ENCODE data around the gene EXD3.

DNA sequence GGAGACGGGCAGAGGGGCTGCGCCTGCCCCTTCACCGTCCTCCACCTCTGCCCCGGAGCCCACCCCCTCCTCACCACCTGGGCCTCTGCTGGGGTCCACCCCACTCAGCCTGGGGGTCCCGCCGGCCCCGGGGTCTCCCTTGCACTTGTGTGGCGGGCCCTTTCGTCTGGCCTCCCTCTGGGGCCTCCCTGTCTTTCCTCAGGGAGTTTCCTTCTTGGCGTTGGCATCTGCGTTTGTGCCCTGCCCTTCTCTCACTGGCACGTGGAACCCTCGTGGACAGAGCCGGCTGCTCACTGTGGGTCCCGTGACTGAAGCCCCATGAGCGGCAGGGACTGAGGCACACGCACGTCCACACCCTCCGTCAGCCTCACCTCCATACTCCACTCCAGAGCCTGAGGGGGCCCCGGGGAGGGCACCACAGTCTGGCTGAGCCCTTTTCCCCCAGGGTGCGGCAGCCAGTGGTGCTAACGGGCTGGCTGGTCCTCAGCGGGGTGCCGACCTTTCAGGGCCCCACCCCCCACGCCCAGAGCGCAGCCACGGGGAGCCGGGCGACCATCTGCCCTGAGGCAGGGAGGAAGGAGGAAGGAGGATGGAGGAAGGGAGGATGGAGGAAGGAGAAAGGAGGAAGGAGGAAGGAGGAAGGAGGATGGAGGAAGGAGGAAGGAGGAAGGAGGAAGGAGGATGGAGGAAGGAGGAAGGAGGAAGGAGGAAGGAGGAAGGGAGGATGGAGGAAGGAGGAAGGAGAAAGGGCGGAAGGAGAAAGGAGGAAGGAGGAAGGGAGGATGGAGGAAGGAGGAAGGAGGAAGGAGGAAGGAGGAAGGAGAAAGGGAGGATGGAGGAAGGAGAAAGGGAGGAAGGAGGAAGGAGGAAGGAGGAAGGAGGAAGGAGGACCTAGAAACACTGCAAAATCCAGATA lies 67.9 kb downstream of the EXD3 start:
- TF ChIP-seq POLR2A (IDR thresholded peaks at IDR 0.05; ENCODE audit: low read length): no peak
- TF ChIP-seq GATA1 (IDR thresholded peaks at IDR 0.05; ENCODE audit: low read depth, low read length): no peak
